Measurements from ENCODE around the gene RTEL1. TPM values are rescaled to one million over a fixed set of nuclear protein-coding genes. Genes with fewer than 3 reads are reported as not detected.

RTEL1 gene
- total RNA-seq, 2 experiments from 2014 or later: 37.4 to 39.1 TPM

DNA sequence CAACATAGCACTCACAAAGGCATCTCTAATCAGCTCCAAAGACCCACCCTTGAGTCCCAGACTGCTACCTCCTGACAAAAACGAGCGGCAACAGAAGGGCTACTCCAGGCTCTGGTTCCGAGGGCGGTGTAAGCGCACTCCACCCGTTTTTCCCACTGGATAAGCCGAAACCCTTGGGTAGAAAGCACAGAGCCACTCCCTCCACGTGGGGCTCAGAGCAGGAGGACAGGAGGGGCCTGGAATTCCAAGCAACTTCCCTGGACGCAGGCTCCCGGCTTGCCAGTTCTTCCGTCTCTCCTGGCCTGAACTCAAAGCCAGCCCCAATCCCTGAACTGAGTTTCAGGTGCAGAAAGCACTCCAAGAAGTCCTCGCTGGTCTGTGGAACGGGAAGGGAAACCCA lies 38.6 kb upstream of the RTEL1 start:
- H3K9me3 Mint-ChIP-seq: no peaks in the 10 kb centered on the region
- peaks cover 14% of the 10 kb centered on the region for H3K4me1 Mint-ChIP-seq (ENCODE audit: low read depth)
- ChIA-PET POLR2A (interaction anchor here (1.6 kb wide), 1 partner anchor 17 kb away, joined by 4 read pairs; no protein-coding TSS in a partner anchor), CTCF (interaction anchor here (1.0 kb wide), 1 partner anchor 82 kb away, joined by 3 read pairs; no protein-coding TSS in a partner anchor)
- TF ChIP-seq, protein P1, sequence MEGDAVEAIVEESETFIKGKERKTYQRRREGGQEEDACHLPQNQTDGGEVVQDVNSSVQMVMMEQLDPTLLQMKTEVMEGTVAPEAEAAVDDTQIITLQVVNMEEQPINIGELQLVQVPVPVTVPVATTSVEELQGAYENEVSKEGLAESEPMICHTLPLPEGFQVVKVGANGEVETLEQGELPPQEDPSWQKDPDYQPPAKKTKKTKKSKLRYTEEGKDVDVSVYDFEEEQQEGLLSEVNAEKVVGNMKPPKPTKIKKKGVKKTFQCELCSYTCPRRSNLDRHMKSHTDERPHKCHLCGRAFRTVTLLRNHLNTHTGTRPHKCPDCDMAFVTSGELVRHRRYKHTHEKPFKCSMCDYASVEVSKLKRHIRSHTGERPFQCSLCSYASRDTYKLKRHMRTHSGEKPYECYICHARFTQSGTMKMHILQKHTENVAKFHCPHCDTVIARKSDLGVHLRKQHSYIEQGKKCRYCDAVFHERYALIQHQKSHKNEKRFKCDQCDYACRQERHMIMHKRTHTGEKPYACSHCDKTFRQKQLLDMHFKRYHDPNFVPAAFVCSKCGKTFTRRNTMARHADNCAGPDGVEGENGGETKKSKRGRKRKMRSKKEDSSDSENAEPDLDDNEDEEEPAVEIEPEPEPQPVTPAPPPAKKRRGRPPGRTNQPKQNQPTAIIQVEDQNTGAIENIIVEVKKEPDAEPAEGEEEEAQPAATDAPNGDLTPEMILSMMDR (IDR thresholded peaks at IDR 0.05): no peak
- H3K4me3 Mint-ChIP-seq: no peak overlapping the region
- intact Hi-C loops (cut with micrococcal nuclease): no loop called here
- H3K27me3 Mint-ChIP-seq: no peaks in the 10 kb centered on the region
- no peak for DNase-seq
- no peak for ATAC-seq
- H3K27ac Mint-ChIP-seq: no peak overlapping the region
- peaks cover 10% of the 10 kb centered on the region for H3K36me3 Mint-ChIP-seq (ENCODE audit: low read depth)

DNA sequence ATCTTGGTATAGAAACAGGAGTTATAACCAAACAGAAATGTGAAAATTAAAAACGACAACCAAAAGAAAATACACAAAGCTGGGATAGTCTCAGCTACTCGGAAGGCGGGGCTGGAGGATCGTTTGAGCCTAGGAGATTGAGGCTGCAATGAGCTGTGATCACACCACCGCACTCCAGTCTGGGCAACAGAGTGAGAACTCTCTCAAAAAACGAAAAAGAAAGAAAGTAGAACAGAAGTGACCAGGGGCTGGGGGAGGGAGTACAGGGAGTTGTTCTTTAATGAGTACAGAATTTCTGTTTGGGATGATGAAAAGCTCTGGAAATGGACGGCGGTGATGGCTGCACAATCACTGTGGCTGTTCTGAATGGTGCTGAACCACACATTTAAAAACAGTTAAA lies 37.1 kb upstream of the RTEL1 start:
- TF ChIP-seq, protein P1 (IDR thresholded peaks at IDR 0.05): no peak
- intact Hi-C loops (cut with micrococcal nuclease): no loop called here
- DNase-seq (no peak), ATAC-seq (no peak)
- H3K9me3 Mint-ChIP-seq: no peaks in the 10 kb centered on the region
- POLR2A ChIA-PET: no interaction called here
- no peak overlapping the region for H3K27ac Mint-ChIP-seq
- H3K36me3 Mint-ChIP-seq (ENCODE audit: low read depth): peaks cover 8% of the 10 kb centered on the region
- no peak overlapping the region for H3K4me3 Mint-ChIP-seq
- H3K27me3 Mint-ChIP-seq: no peaks in the 10 kb centered on the region
- CTCF ChIA-PET: interaction anchor here (1.1 to 1.4 kb wide), 2 partner anchors 23 to 83 kb away, joined by 4 to 5 read pairs; partner anchors contain the start of gene PTK6
- H3K4me1 Mint-ChIP-seq (ENCODE audit: low read depth): peaks cover 19% of the 10 kb centered on the region

DNA sequence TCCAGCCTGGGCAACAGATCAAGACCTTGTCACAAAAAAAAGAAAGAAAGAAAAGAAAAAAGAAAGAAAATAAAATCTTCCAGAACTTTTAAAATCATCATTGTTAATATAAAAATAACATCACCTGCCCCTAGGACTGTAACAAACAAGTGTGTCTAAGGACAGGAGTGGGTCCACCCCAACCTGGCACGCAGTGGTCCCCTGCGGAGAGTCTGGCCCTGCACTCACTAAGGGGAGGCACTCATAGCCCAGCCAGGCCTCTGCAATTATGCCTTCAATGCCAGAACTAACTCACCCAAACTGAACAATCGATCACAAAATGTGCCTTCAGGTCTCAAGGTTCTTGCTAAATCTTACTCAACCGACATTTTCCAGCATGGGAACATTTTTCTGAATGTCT lies 36.0 kb upstream of the RTEL1 start:
- POLR2A ChIA-PET: interaction anchor here (0.7 kb wide), 1 partner anchor 17 kb away, joined by 3 read pairs; no protein-coding TSS in a partner anchor
- no peaks in the 10 kb centered on the region for H3K27me3 Mint-ChIP-seq
- peaks cover 8% of the 10 kb centered on the region for H3K36me3 Mint-ChIP-seq (ENCODE audit: low read depth)
- no peak overlapping the region for H3K4me3 Mint-ChIP-seq
- TF ChIP-seq, protein P1 (IDR thresholded peaks at IDR 0.05): no peak
- intact Hi-C loops (cut with micrococcal nuclease): no loop called here
- peaks cover 19% of the 10 kb centered on the region for H3K4me1 Mint-ChIP-seq (ENCODE audit: low read depth)
- DNase-seq (no peak), ATAC-seq (no peak)
- CTCF ChIA-PET: no interaction called here
- H3K9me3 Mint-ChIP-seq: no peaks in the 10 kb centered on the region
- H3K27ac Mint-ChIP-seq: no peak overlapping the region

DNA sequence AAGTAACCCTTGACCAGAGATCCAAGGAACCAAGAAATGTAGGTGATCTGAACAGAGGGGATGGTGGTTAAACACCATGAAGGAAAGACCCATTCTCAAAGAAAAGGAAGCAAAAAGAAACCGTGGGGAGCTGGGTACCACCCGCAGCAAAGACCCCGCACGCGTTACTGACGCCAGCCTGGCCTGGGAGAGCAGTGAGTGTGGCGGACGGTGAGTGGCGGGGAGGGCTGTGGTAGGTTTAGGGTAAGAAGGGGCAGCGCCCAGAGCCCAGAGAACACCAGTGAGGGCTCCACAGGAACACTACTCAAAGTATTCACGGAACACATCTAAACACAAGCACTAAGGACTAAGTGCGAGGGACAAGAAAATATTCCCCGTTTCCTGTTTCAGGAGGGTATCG lies 35.4 kb upstream of the RTEL1 start:
- Mint-ChIP-seq H3K27me3 (no peaks in the 10 kb centered on the region), H3K27ac (no peak overlapping the region), H3K4me3 (no peak overlapping the region), H3K4me1 (ENCODE audit: low read depth) (peaks cover 19% of the 10 kb centered on the region), H3K9me3 (no peaks in the 10 kb centered on the region), H3K36me3 (ENCODE audit: low read depth) (peaks cover 8% of the 10 kb centered on the region)
- TF ChIP-seq, protein P1 (IDR thresholded peaks at IDR 0.05): no peak
- intact Hi-C loops (cut with micrococcal nuclease): no loop called here
- ChIA-PET POLR2A (interaction anchor here (0.7 kb wide), 1 partner anchor 18 kb away, joined by 3 read pairs; no protein-coding TSS in a partner anchor), CTCF (no interaction called here)
- ATAC-seq (no peak), DNase-seq (no peak)

DNA sequence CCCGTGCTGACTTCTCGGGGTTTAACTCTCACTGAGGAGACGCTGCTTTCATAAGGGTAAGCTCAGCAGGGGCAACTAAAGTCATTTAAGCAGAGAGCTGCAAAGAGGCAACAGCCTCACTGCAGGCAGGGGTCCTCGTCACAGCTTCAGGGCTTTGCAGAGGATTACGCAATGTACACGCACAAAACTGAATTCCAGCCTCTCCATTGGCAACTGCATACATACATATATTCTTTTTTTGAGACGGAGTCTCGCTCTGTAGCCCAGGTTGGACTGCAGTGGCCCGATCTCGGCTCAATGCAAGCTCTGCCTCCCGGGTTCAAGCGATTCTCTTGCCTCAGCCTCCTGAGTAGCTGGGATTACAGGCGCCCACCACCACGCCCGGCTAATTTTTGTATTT lies 33.6 kb upstream of the RTEL1 start:
- ChIA-PET POLR2A (interaction anchor here (1.4 to 1.5 kb wide), 2 partner anchors 34 to 70 kb away, joined by 3 to 7 read pairs; partner anchors contain the start of genes FNDC11 and RTEL1), CTCF (interaction anchor here (1.0 to 1.3 kb wide), 3 partner anchors 9 to 87 kb away, joined by 3 to 6 read pairs (median 6); partner anchors contain the start of gene PTK6)
- peaks cover 29% of the 10 kb centered on the region for H3K4me1 Mint-ChIP-seq (ENCODE audit: low read depth)
- peaks cover 18% of the 10 kb centered on the region for H3K36me3 Mint-ChIP-seq (ENCODE audit: low read depth)
- no peaks in the 10 kb centered on the region for H3K27me3 Mint-ChIP-seq
- intact Hi-C loops (cut with micrococcal nuclease): no loop called here
- H3K4me3 Mint-ChIP-seq: no peak overlapping the region
- ATAC-seq: no peak
- peak overlapping the region; percentile 20 for H3K27ac Mint-ChIP-seq
- TF ChIP-seq, protein P1 (IDR thresholded peaks at IDR 0.05): no peak
- H3K9me3 Mint-ChIP-seq: no peaks in the 10 kb centered on the region
- DNase-seq: no peak
